Endometrium (tissue), 2 donors: Measurements from ENCODE around the gene BTBD9.
A peak's percentile ranks its signal among the peaks of the same experiment; 100 is the strongest.

ENCODE experiments used
- FAIRE-seq: peaks from 2 replicates; lab custom pipeline; 2012; peaks lifted over from hg19 to GRCh38; lab: Jason Lieb, UNC
- donor health status: control.
- donor health status: control.

BTBD9 gene

GRCh38 chr6:38639498-38640215 is at the start of gene BTBD9:
BTBD9 (minus strand) TSS chr6:38639929.
- FAIRE-seq, result no peak

GRCh38 chr6:38688579-38689087 is 48.9 kb upstream of the BTBD9 start:
- no peak for FAIRE-seq

- FAIRE-seq, result no peak
These were observed 47.8 kb upstream of the BTBD9 start for GRCh38 chr6:38687549-38687948.

GRCh38 chr6:38687043-38687353 is 47.3 kb upstream of the BTBD9 start:
- no peak for FAIRE-seq

- no peak for FAIRE-seq
These were observed 46.7 kb upstream of the BTBD9 start for GRCh38 chr6:38686270-38687042.

- FAIRE-seq, result no peak
These were observed 45.2 kb upstream of the BTBD9 start for GRCh38 chr6:38684904-38685303.

- FAIRE-seq, result no peak
These were observed 44.5 kb upstream of the BTBD9 start for GRCh38 chr6:38684237-38684636.

GRCh38 chr6:38681850-38682249 is 42.1 kb upstream of the BTBD9 start:
- FAIRE-seq, result no peak

GRCh38 chr6:38679668-38680067 is 39.9 kb upstream of the BTBD9 start:
- FAIRE-seq, result no peak

GRCh38 chr6:38678178-38678760 is 38.5 kb upstream of the BTBD9 start:
- FAIRE-seq, result no peak

- FAIRE-seq, result no peak
These were observed 37.3 kb upstream of the BTBD9 start for GRCh38 chr6:38676974-38677544.

- no peak for FAIRE-seq
These were observed 36.7 kb upstream of the BTBD9 start for GRCh38 chr6:38676236-38676973.

- no peak for FAIRE-seq
These were observed 33.9 kb upstream of the BTBD9 start for GRCh38 chr6:38673397-38674165.

- peak; percentile 15 for FAIRE-seq
These were observed 32.2 kb upstream of the BTBD9 start for GRCh38 chr6:38671885-38672467.

- FAIRE-seq, result no peak
These were observed 18.9 kb upstream of the BTBD9 start for GRCh38 chr6:38658418-38659167.

GRCh38 chr6:38656896-38657295 is 17.2 kb upstream of the BTBD9 start:
- FAIRE-seq, result no peak

- FAIRE-seq, result no peak
These were observed 14.5 kb upstream of the BTBD9 start for GRCh38 chr6:38654263-38654662.

- FAIRE-seq, result no peak
These were observed 11.5 kb upstream of the BTBD9 start for GRCh38 chr6:38651121-38651784.

GRCh38 chr6:38650207-38650752 is 10.6 kb upstream of the BTBD9 start:
- FAIRE-seq, result no peak
